NCI-H510A (cell line): ENCODE results near the gene HOXD11.
A peak's percentile ranks its signal among the peaks of the same experiment; 100 is the strongest.

ENCODE experiments used
- DNase-seq: peaks from one replicate; lab custom pipeline; 2025; lab: John Stamatoyannopoulos, UW

The HOXD11 gene

GRCh38 chr2:176106581-176107539 lies at the start of gene HOXD11:
Gene HOXD11, plus strand, starts transcription at chr2:176107280. Its CDS starts 76 bp downstream, at chr2:176107356.
- peak; percentile 70 for DNase-seq

- DNase-seq: no peak
Measured at GRCh38 chr2:176063958-176064357, 43.1 kb upstream of the HOXD11 start.

- no peak for DNase-seq
Measured at GRCh38 chr2:176066645-176067588, 40.2 kb upstream of the HOXD11 start.

- DNase-seq: no peak
Measured at GRCh38 chr2:176067589-176068418, 39.3 kb upstream of the HOXD11 start.

- DNase-seq: no peak
Measured at GRCh38 chr2:176068419-176068832, 38.7 kb upstream of the HOXD11 start.

- DNase-seq: no peak
Measured at GRCh38 chr2:176071330-176072291, 35.5 kb upstream of the HOXD11 start.

- no peak for DNase-seq
Measured at GRCh38 chr2:176072292-176072669, 34.8 kb upstream of the HOXD11 start.

- no peak for DNase-seq
Measured at GRCh38 chr2:176072951-176073904, 33.9 kb upstream of the HOXD11 start.

- no peak for DNase-seq
Measured at GRCh38 chr2:176074919-176075425, 32.1 kb upstream of the HOXD11 start.

GRCh38 chr2:176075481-176075880 lies 31.6 kb upstream of the HOXD11 start:
- DNase-seq: no peak

GRCh38 chr2:176076063-176076462 lies 31.0 kb upstream of the HOXD11 start:
- DNase-seq: no peak

- no peak for DNase-seq
Measured at GRCh38 chr2:176076796-176077195, 30.3 kb upstream of the HOXD11 start.

- no peak for DNase-seq
Measured at GRCh38 chr2:176078541-176079284, 28.4 kb upstream of the HOXD11 start.

- peak; percentile 35 for DNase-seq
Measured at GRCh38 chr2:176079285-176079830, 27.7 kb upstream of the HOXD11 start.

GRCh38 chr2:176079831-176080539 lies 27.1 kb upstream of the HOXD11 start:
- peak; percentile 63 for DNase-seq

- DNase-seq: no peak
Measured at GRCh38 chr2:176080540-176081375, 26.3 kb upstream of the HOXD11 start.
